22Rv1 (cell line): Measurements from ENCODE around the gene KCNQ1.

Experiments
- ZFX ChIP-seq: fragments of 450-650 bp; IDR thresholded peaks from 2 replicates; pipeline ENCODE4 v1.6.1; 2017; ENCODE audit warnings: antibody characterized with exemption, borderline replicate concordance
- TF ChIP-seq, protein P1 (sequence below): fragments of 450-650 bp; IDR thresholded peaks from 2 replicates; pipeline ENCODE4 v1.5.1; 2017; ENCODE audit warnings: mild to moderate bottlenecking

DNA sequence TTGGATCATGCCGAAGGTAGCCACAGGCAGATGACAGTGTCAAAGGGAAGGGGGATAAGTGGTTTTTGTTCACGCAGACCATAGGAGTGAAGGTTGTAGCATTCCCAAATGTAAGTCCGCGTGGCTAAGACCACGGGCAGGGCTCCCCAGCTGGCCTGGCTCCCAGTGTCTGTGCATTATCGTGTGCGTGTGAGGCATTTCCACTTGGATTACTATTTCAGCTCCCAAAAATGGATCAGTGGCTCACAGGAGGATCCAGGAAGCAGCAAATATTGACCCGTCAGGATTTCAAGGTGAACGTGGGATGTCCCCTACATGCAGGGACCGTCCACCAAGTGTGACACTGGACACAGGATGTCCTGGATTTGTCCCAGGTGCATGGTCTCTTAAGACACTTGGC lies 430.2 kb downstream of the KCNQ1 start:
- TF ChIP-seq, protein P1, sequence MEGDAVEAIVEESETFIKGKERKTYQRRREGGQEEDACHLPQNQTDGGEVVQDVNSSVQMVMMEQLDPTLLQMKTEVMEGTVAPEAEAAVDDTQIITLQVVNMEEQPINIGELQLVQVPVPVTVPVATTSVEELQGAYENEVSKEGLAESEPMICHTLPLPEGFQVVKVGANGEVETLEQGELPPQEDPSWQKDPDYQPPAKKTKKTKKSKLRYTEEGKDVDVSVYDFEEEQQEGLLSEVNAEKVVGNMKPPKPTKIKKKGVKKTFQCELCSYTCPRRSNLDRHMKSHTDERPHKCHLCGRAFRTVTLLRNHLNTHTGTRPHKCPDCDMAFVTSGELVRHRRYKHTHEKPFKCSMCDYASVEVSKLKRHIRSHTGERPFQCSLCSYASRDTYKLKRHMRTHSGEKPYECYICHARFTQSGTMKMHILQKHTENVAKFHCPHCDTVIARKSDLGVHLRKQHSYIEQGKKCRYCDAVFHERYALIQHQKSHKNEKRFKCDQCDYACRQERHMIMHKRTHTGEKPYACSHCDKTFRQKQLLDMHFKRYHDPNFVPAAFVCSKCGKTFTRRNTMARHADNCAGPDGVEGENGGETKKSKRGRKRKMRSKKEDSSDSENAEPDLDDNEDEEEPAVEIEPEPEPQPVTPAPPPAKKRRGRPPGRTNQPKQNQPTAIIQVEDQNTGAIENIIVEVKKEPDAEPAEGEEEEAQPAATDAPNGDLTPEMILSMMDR = no peak
- no peak for TF ChIP-seq ZFX
